Endothelial cell of coronary artery (primary cell): ENCODE measurements around the gene CRPPA. TPM values are rescaled to one million over a fixed set of nuclear protein-coding genes. Genes with fewer than 3 reads are reported as not detected.

Experiments
- total RNA-seq: library from RNA; depleted of rRNA; stranded (reverse); fragments of >200 nt; gene quantifications from 2 replicates; pipeline ENCODE4 v1.2.3, GENCODE V29; 2014

Gene CRPPA
- total RNA-seq: 0.85 and 0.99 TPM in 2 replicates

GRCh38 chr7:16421333-16422102 lies at the start of gene CRPPA:
Gene CRPPA (minus strand): TSS chr7:16421538. CDS start chr7:16421322, 216 bp downstream.

GRCh38 chr7:16465469-16466361 lies 44.4 kb upstream of the CRPPA start, which contains the start of gene SOSTDC1:
Gene SOSTDC1 (minus strand): TSS chr7:16465738. CDS start chr7:16465668, 70 bp downstream.

Other genes with a start within 250 kb of the CRPPA start
- gene SOSTDC1, start 44.2 kb upstream of the CRPPA start, total RNA-seq: not detected in 2 replicates
- not detected in 2 replicates for gene LRRC72, start 105.3 kb upstream of the CRPPA start, total RNA-seq
- gene ANKMY2, start 224.2 kb upstream of the CRPPA start, total RNA-seq: 12.2 and 16.1 TPM in 2 replicates
- 79.4 and 97.0 TPM in 2 replicates for gene BZW2, start 224.6 kb upstream of the CRPPA start, total RNA-seq